HG03196 (cell line): ENCODE results near the gene DLGAP4.

Source experiments
- ATAC-seq: cut with Tn5 transposase; IDR thresholded peaks from one replicate; pipeline ENCODE4 v1.9.1; 2021; ENCODE audit not compliant: unreplicated experiment

The DLGAP4 gene

DNA sequence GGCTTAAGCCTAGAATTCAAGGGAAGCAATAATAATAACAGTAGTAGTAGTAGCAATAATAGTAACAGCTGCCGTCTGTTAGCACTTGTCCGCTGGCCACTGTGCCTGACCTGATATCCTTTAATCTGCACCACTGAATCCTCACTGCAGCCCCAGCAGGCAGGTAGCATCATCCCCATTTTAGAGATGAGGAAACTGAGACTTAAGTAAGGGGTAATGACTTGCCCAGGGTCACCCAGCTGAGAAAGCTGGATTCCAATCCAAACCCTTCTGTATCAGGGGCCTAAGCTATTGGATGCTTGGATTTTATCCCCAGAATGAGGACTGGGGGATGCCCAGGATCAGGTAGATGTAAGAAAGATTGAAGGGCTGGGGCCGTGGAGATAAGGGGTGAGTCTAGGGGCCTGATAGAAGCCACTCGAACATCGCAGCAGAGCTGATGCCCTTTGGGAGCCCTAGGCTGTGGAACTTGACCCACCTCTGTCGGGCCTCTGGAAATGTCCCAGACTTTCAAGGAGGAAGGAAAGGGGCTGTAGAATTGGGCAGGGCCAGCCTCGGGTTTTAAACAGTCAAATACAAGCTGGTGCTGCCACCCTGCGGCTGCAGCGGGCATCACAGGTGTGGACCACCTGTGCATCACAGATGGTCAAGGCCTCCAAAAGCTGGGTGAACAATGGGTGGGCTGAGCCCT is 133.0 kb downstream of the DLGAP4 start:
- no peak for ATAC-seq

GRCh38 chr20:36439731-36440072 is 133.6 kb downstream of the DLGAP4 start:
- no peak for ATAC-seq

GRCh38 chr20:36440370-36441026 is 134.4 kb downstream of the DLGAP4 start:
- ATAC-seq = no peak

DNA sequence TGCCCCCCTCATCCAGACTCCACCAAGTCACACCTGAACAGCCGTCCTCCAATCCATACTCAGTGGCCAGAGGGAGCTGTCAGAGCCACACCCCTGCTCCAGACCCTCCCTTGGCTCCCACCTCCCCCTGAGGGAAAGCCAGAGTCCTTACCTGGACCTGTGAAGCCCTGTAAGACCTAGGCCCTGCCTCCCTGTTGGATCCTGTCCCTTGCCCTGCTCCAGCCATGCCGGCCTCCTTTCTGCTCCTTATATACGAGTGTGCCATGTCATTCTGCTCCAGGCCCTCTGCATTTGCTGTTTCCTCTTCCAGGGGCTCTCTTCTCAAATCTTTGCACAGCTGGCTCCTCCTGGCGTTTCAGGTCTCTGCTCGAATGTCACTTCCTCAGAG is 134.9 kb downstream of the DLGAP4 start:
- no peak for ATAC-seq

- no peak for ATAC-seq
These were observed 135.3 kb downstream of the DLGAP4 start for GRCh38 chr20:36441416-36441815.

DNA sequence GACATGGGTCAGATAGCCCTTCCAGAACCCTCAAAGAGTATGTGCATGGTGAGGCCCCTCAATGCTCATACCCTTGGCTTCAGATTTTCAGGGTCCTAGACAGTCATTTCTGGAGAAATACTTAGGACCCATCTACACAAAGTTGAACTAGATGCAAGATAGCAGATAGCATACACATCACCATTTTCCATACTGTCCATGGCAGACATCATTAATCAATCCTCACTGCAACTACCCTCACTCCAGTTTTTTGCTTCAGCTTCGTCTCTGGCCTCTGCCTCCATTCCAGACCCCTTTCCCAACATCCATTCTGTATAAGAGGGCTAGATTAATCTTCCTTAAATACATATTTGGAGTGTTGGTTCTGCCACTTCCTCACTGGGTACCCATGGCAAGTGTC is 139.7 kb downstream of the DLGAP4 start:
- no peak for ATAC-seq

- ATAC-seq = no peak
These were observed 140.4 kb downstream of the DLGAP4 start for GRCh38 chr20:36446557-36446956.

DNA sequence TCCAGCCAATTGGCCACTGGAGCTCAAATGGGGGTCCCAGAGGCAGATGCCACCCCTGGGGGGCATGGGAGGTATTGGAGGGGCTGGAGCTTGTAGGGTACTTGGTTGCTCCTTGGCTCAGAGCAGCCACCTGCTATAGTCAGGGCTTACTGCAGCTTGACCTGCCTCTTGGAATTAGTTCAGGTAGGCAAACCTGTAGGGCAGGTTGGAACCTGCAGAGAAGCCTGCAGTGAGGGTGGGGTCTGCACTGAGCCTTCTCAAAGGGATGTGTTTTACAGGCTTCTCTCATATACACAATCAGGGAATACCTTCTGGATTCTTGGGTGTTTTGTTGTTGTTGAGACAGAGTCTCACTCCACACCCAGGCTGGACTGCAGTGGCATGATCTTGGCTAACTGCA is 141.0 kb downstream of the DLGAP4 start:
- no peak for ATAC-seq

DNA sequence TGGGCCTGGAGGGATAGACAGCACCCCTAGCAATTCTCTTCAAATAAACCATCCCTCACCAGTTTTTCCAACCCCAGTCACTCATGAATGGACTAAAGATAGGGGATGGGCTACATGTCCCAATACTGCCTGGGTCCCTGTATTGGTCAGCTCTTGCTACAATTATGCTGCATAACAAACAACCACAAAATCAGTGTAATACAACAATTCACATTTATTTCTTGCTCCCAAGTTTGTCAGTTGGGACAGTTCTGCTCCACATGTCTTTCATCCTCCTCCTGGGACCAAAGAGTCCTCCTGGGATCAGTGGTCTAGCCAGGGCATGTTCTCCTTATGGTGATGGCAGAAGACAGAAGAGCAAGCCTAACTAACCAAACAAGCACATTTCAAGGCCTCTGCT is 143.5 kb downstream of the DLGAP4 start:
- no peak for ATAC-seq

GRCh38 chr20:36454332-36454697 is 148.2 kb downstream of the DLGAP4 start:
- ATAC-seq = no peak

DNA sequence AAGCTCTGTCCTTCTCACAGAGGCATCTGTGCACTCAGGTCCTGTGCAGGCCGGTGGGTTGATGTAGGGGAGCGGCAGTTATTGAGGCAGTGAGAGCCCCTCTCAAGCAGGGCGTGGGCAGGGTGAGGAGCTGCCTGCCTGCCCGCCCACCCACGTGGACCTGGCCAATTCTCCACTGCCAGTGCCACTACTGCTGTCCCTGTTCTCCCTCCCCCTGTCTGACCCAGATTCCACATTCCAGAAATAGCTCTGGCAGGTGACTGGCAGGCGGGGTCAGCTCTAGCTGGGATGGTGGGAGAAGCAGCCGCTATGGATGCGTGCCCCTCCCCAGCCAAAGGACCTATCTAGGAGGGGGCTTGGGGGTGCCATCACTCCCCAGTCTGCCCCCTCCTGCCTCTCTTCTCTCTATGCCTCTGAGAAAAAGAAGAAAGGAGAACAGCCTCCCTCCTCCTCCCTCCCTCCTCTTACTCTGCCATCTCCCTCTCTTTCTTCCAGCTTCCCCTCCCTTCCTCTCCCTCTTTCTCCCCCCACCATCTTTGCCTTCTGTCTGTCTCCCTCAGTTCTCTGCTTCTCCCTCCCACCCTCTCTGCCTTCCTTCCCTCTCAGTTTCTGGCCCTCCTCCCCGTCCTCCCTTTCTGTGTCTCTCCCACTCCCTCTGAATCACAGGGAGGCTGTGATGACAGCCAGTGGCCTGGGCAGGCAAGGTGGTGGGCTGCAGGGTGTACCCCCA is 148.7 kb downstream of the DLGAP4 start:
- ATAC-seq = no peak

DNA sequence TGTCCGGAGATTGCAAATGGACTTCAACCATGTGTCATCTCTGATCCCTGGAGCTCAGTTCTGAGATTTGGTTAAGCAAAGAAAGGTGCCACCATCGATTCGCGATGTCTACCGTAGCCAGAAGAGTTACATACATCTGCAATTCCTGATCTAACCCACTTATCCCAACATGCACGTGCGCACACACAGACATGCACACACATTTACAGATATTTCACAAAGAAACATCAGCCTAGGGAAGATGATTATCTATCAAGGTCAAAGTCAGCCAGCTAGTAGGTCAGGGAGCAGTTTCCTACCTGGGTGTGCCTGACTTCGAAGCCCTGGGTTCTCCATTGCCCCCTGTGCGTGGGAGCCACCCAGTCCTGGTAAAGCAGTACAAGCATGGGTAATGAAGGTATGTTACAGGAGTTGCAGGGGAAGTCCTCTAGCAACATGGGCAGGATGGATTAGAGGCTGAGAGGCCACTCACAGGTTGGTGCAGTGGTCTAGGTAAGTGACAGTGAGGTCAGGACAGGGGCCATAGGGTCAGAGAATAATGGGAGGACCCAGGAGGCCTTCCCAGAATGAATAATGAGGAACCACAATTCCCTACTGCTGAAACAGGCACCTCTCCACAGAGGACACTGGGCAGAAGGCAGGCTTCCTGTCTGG is 150.0 kb downstream of the DLGAP4 start:
- ATAC-seq = no peak

- ATAC-seq = peak; percentile 55
These were observed 154.8 kb downstream of the DLGAP4 start for GRCh38 chr20:36460648-36461599.

- ATAC-seq = peak; percentile 4
These were observed 155.7 kb downstream of the DLGAP4 start for GRCh38 chr20:36461600-36462439.

- no peak for ATAC-seq
These were observed 156.5 kb downstream of the DLGAP4 start for GRCh38 chr20:36462440-36463211.

- no peak for ATAC-seq
These were observed 157.3 kb downstream of the DLGAP4 start for GRCh38 chr20:36463212-36464061.

DNA sequence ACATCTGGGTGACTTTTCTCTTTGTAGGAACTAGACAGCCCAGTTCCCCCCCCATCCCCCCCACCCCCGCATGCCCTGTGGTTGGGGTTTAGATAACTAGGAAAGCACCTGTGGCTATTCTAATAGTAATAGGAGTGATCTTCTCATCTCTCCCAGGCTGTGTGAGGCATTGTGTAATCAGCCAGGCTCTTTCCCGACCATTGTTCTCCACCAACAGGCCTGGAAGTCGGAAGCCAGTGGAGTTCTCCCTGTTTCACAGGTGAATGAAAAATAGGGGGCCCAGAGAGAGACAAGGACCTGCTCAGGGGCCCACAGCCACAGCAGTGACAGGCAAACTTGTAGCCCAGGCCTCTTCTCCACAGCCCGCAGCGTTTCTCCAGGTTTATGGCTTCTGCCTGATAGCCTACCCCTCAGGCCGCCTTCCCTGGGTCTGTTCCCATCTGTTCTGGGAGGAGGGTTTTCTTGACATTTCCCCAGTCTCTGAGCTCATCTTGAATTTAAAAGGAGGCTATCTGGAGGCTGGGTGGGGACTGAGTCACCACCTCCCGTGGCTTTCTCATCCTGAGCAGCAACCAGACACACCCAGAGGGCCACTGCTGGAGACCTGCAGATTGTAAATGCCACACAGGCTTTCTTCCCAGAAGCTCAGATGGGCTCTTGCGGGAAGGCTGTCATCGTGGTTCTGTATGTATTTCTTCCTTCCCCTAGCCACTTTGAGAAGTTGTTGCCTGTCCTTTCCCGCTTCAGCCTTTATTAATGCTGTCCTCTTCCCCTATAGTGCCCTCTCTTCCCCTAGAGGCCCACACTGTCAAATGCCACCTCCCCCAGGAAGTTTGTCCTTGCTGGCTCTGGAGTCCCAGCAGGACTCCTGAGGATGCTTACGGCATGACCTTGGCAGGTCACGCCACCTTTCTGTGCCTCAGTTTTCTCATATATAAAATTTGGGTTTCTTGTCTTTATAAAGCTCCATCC is 159.3 kb downstream of the DLGAP4 start:
- no peak for ATAC-seq
